Measurements from ENCODE around the gene GPS2. TPM values are rescaled to one million over a fixed set of nuclear protein-coding genes. Genes with fewer than 3 reads are reported as not detected.

GPS2 gene, protein sequence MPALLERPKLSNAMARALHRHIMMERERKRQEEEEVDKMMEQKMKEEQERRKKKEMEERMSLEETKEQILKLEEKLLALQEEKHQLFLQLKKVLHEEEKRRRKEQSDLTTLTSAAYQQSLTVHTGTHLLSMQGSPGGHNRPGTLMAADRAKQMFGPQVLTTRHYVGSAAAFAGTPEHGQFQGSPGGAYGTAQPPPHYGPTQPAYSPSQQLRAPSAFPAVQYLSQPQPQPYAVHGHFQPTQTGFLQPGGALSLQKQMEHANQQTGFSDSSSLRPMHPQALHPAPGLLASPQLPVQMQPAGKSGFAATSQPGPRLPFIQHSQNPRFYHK
- total RNA-seq, result 59.9 and 76.2 TPM in 2 replicates
- 68.7 and 97.4 TPM in 2 replicates for polyA plus RNA-seq

- Histone ChIP-seq H3K9me3 (ENCODE audit: low read depth) (no peaks in the 10 kb centered on the region), H3K36me3 (peaks cover 52% of the 10 kb centered on the region), H3K4me3 (peak within 1 kb of the TSS; percentile 90), H3K27ac (peak within 1 kb of the TSS; percentile 82), H3K4me1 (ENCODE audit: low read depth) (peaks cover 7% of the 10 kb centered on the region), H3K27me3 (no peaks in the 10 kb centered on the region)
- TF ChIP-seq, protein P1, sequence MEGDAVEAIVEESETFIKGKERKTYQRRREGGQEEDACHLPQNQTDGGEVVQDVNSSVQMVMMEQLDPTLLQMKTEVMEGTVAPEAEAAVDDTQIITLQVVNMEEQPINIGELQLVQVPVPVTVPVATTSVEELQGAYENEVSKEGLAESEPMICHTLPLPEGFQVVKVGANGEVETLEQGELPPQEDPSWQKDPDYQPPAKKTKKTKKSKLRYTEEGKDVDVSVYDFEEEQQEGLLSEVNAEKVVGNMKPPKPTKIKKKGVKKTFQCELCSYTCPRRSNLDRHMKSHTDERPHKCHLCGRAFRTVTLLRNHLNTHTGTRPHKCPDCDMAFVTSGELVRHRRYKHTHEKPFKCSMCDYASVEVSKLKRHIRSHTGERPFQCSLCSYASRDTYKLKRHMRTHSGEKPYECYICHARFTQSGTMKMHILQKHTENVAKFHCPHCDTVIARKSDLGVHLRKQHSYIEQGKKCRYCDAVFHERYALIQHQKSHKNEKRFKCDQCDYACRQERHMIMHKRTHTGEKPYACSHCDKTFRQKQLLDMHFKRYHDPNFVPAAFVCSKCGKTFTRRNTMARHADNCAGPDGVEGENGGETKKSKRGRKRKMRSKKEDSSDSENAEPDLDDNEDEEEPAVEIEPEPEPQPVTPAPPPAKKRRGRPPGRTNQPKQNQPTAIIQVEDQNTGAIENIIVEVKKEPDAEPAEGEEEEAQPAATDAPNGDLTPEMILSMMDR (IDR thresholded peaks at IDR 0.05; ENCODE audit: low read depth, low read length), result no peak
- DNase-seq (ENCODE audit: low read depth in 1 of 2, low spot score in 1 of 2), result peak; percentile 86 to 93
Measured at GRCh38 chr17:7314719-7315569, at the start of gene GPS2. Gene GPS2 (minus strand): TSS chr17:7315360. CDS start chr17:7315052, 308 bp downstream.

DNA sequence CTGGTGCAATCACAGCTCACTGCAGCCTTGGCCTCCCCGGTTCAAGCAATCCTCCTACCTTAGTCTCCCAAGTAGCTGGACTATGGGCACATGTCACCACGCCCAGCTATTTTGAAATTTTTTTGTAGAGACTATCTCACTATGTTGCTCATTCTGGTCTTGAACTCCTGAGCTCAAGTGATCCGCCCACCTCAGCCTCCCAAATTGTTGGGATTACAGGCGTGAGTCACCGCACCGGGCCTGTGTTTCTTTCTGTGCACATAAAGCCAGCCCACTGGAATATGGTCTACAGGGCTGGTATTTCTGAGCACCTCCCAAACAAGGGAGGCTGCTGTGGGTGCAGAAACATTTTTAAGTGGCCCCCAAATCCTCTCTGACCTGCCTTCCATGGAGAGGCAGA lies 48.2 kb upstream of the GPS2 start:
- Histone ChIP-seq H3K27ac (no peak overlapping the region), H3K4me1 (ENCODE audit: low read depth) (no peaks in the 10 kb centered on the region), H3K27me3 (no peaks in the 10 kb centered on the region), H3K36me3 (no peaks in the 10 kb centered on the region), H3K4me3 (no peak overlapping the region), H3K9me3 (ENCODE audit: low read depth) (no peaks in the 10 kb centered on the region)
- TF ChIP-seq, protein P1 (IDR thresholded peaks at IDR 0.05; ENCODE audit: low read depth, low read length), result no peak
- DNase-seq (ENCODE audit: low read depth in 1 of 2, low spot score in 1 of 2), result no peak

GRCh38 chr17:7361906-7362305 lies 46.7 kb upstream of the GPS2 start:
- TF ChIP-seq, protein P1 (IDR thresholded peaks at IDR 0.05; ENCODE audit: low read depth, low read length), result no peak
- H3K36me3 ChIP-seq, result no peaks in the 10 kb centered on the region
- H3K4me3 ChIP-seq, result no peak overlapping the region
- H3K4me1 ChIP-seq (ENCODE audit: low read depth), result no peaks in the 10 kb centered on the region
- H3K27ac ChIP-seq, result no peak overlapping the region
- H3K9me3 ChIP-seq (ENCODE audit: low read depth), result no peaks in the 10 kb centered on the region
- DNase-seq (ENCODE audit: low read depth in 1 of 2, low spot score in 1 of 2), result no peak
- H3K27me3 ChIP-seq, result no peaks in the 10 kb centered on the region

DNA sequence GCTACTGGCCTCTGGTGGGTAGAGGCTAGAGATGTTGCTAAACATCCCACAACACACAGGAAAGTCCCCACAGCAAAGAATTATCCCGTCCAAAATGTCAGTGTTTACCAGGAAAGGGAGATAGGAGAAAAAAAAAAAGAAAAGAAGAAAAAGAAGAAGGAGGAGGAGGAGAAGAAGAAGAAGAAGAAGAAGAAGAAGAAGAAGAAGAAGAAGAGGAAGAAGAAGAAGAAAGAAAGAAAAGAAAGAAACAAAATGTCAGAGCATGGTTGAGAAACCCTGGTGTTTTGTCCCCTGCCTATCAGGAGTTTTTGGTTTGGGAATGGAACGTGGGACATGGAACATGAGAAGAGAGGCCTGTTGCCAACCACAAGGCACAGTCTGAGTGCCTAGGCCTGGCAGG lies 42.2 kb upstream of the GPS2 start:
- H3K27me3 ChIP-seq, result no peaks in the 10 kb centered on the region
- H3K4me3 ChIP-seq, result no peak overlapping the region
- no peaks in the 10 kb centered on the region for H3K36me3 ChIP-seq
- TF ChIP-seq, protein P1 (IDR thresholded peaks at IDR 0.05; ENCODE audit: low read depth, low read length), result no peak
- no peaks in the 10 kb centered on the region for H3K9me3 ChIP-seq (ENCODE audit: low read depth)
- peaks cover 6% of the 10 kb centered on the region for H3K4me1 ChIP-seq (ENCODE audit: low read depth)
- DNase-seq (ENCODE audit: low read depth in 1 of 2, low spot score in 1 of 2), result no peak
- no peak overlapping the region for H3K27ac ChIP-seq

GRCh38 chr17:7356756-7357155 lies 41.6 kb upstream of the GPS2 start:
- no peak for DNase-seq (ENCODE audit: low read depth in 1 of 2, low spot score in 1 of 2)
- TF ChIP-seq, protein P1 (IDR thresholded peaks at IDR 0.05; ENCODE audit: low read depth, low read length), result no peak
- peaks cover 6% of the 10 kb centered on the region for H3K4me1 ChIP-seq (ENCODE audit: low read depth)
- no peak overlapping the region for H3K4me3 ChIP-seq
- no peaks in the 10 kb centered on the region for H3K36me3 ChIP-seq
- no peak overlapping the region for H3K27ac ChIP-seq
- H3K27me3 ChIP-seq, result no peaks in the 10 kb centered on the region
- no peaks in the 10 kb centered on the region for H3K9me3 ChIP-seq (ENCODE audit: low read depth)
